T-cell (primary cell): ENCODE results near the gene RGS3. TPM values are rescaled to one million over a fixed set of nuclear protein-coding genes. Genes with fewer than 3 reads are reported as not detected.
"Not testable (repeated sequence)": the region's sequence is repeated elsewhere in the genome, so short reads cannot be mapped to it uniquely, and the experiment has no call there.

Experiments
- ATAC-seq, 4 experiments: fragments of 200-7000 bp in 3 of 4; fragments of 150-1000 bp in 1 of 4; cut with Tn5 transposase; replicated peaks in 1 of 4; 1 replicate in 3 of 4; 2 replicates in 1 of 4; pipeline ENCODE4 v1.10.0; 2021; ENCODE audit warnings: moderate library complexity in 3 of 4, mild to moderate bottlenecking in 2 of 4, moderate number of reproducible peaks in 1 of 4
- CTCF ChIA-PET, 2 donors: fragments of 300-600 bp; sonication (Branson Sonifier 250); formaldehyde crosslinking; loops; one replicate each; lab custom pipeline; 2022; ENCODE audit warnings: antibody characterized with exemption in 2 of 2; lab: Charles Lee
- POLR2A ChIA-PET, 2 donors: fragments of 300-600 bp; sonication (Branson Sonifier 250); formaldehyde crosslinking; loops; one replicate each; lab custom pipeline; 2022; ENCODE audit warnings: antibody characterized with exemption in 2 of 2; lab: Charles Lee
- DNase-seq, 35 experiments: peaks; one replicate each; pipeline versions ENCODE4 v3.0.0 to v3.0.0-alpha.2; 2013 to 2023
- H3K27ac ChIP-seq: one replicate; pipeline ENCODE4 v1.5.1; 2013; ENCODE audit warnings: low read length
- H3K27me3 ChIP-seq, 2 experiments: replicated peaks in 1 of 2; 1 replicate in 1 of 2; 2 replicates in 1 of 2; pipeline versions ENCODE4 v1.6.1 to v1.7.0; 2013; ENCODE audit warnings: low read length in 1 of 2, mixed read lengths in 1 of 2; ENCODE audit not compliant: control insufficient read depth in 2 of 2, insufficient read depth in 2 of 2; ENCODE audit errors: extremely low read depth in 1 of 2
- H3K36me3 ChIP-seq, 2 donors: 1 replicate in 1 of 2; 2 replicates in 1 of 2; pipeline versions ENCODE4 v1.6.1 to v1.7.0; 2013; ENCODE audit warnings: low read length in 1 of 2; ENCODE audit not compliant: control insufficient read depth in 2 of 2, insufficient read depth in 1 of 2; ENCODE audit errors: extremely low read depth in 1 of 2
- H3K4me1 ChIP-seq, 2 experiments: 1 replicate in 1 of 2; 2 replicates in 1 of 2; pipeline versions ENCODE4 v1.6.1 to v1.7.0; 2013; ENCODE audit warnings: low read length in 2 of 2, mixed read lengths in 1 of 2; ENCODE audit not compliant: insufficient read depth in 2 of 2, control insufficient read depth in 1 of 2; ENCODE audit errors: extremely low read depth in 1 of 2
- H3K4me3 ChIP-seq, 2 donors: 1 replicate in 1 of 2; 2 replicates in 1 of 2; pipeline versions ENCODE4 v1.5.1 to v1.7.0; 2013; ENCODE audit warnings: mild to moderate bottlenecking in 2 of 2, low read length in 1 of 2, moderate library complexity in 1 of 2; ENCODE audit not compliant: control insufficient read depth in 1 of 2; ENCODE audit errors: extremely low read depth in 1 of 2
- H3K9me3 ChIP-seq: 2 replicates; pipeline ENCODE4 v1.7.0; 2013
- H3K27ac Mint-ChIP-seq, 2 donors: one replicate each; pipeline ENCODE4 v1.8.0; 2020 to 2021; ENCODE audit warnings: mild to moderate bottlenecking in 2 of 2, mixed read lengths in 2 of 2
- H3K27me3 Mint-ChIP-seq, 2 donors: one replicate each; pipeline ENCODE4 v1.8.0; 2021 to 2022; ENCODE audit warnings: mixed read lengths in 2 of 2
- H3K36me3 Mint-ChIP-seq: one replicate; pipeline ENCODE4 v1.8.0; 2021; ENCODE audit warnings: mixed read lengths
- H3K4me1 Mint-ChIP-seq, 3 donors: one replicate each; pipeline ENCODE4 v1.8.0; 2020 to 2022; ENCODE audit warnings: mixed read lengths in 3 of 3, mild to moderate bottlenecking in 1 of 3
- H3K4me3 Mint-ChIP-seq, 3 donors: one replicate each; pipeline ENCODE4 v1.8.0; 2020 to 2022; ENCODE audit warnings: mild to moderate bottlenecking in 3 of 3, mixed read lengths in 3 of 3, moderate library complexity in 3 of 3
- H3K9me3 Mint-ChIP-seq, 3 donors: one replicate each; pipeline ENCODE4 v1.8.0; 2020 to 2022; ENCODE audit warnings: mixed read lengths in 3 of 3
- WGBS: methylation state at CpG from one replicate; pipeline ENCODE4 v1.1.5; 2013; ENCODE audit warnings: missing lambda C conversion rate; ENCODE audit not compliant: insufficient coverage; 5-methylcytosine and 5-hydroxymethylcytosine counted together
- total RNA-seq, 35 experiments: library from RNA in 6 of 35; stranded (reverse) in 6 of 35; fragments of 120-200 nt in 1 of 35; gene quantifications; one replicate each; pipeline versions ENCODE4 v1.2.1 to v1.2.4 and lab custom pipeline; 2013 to 2026

Gene RGS3
- total RNA-seq, 5 donors from 2014 or later (not counting 1 experiment from before 2014, with no cell fraction given), result 15.9 to 36.5 (median 24.9) TPM

GRCh38 chr9:113427629-113428028, 35.9 kb upstream of the RGS3 start:
- 100% methylated on average over 1 of the region's 2 CpGs for WGBS
- ATAC-seq, result no peak
- no peak overlapping the region for H3K27ac Mint-ChIP-seq
- DNase-seq, result no peak
- ChIA-PET CTCF (interaction anchor here (0.7 to 1.1 kb wide), 2 partner anchors 89 to 1244 kb away, joined by 3 to 4 read pairs; no protein-coding TSS in a partner anchor), POLR2A (no interaction called here)
- no peak overlapping the region for H3K4me3 Mint-ChIP-seq
- Histone ChIP-seq H3K4me3 (no peak overlapping the region), H3K4me1 (no peaks in the 10 kb centered on the region), H3K36me3 (no peaks in the 10 kb centered on the region), H3K9me3 (no peaks in the 10 kb centered on the region), H3K27me3 (no peaks in the 10 kb centered on the region), H3K27ac (no peak overlapping the region)
- no peaks in the 10 kb centered on the region for H3K36me3 Mint-ChIP-seq
- no peaks in the 10 kb centered on the region for H3K9me3 Mint-ChIP-seq
- H3K27me3 Mint-ChIP-seq, result peaks cover 8 to 9% of the 10 kb centered on the region in 2 donors
- H3K4me1 Mint-ChIP-seq, result no peaks in the 10 kb centered on the region

GRCh38 chr9:113428062-113428615, 35.4 kb upstream of the RGS3 start:
- ChIA-PET POLR2A (no interaction called here), CTCF (interaction anchor here (0.7 to 1.1 kb wide), 2 partner anchors 89 to 1244 kb away, joined by 3 to 4 read pairs; no protein-coding TSS in a partner anchor)
- DNase-seq (no peak), ATAC-seq (no peak)
- H3K27ac ChIP-seq, result no peak overlapping the region
- no peak overlapping the region for H3K4me3 ChIP-seq
- H3K4me1 ChIP-seq, result no peaks in the 10 kb centered on the region
- H3K27me3 ChIP-seq, result no peaks in the 10 kb centered on the region
- no CpG with 5 or more reads among the region's 1 CpG for WGBS
- Mint-ChIP-seq H3K27ac (no peak overlapping the region), H3K36me3 (no peaks in the 10 kb centered on the region), H3K9me3 (no peaks in the 10 kb centered on the region), H3K27me3 (peaks cover 8 to 9% of the 10 kb centered on the region in 2 donors), H3K4me1 (no peaks in the 10 kb centered on the region), H3K4me3 (no peak overlapping the region)
- H3K36me3 ChIP-seq, result no peaks in the 10 kb centered on the region
- no peaks in the 10 kb centered on the region for H3K9me3 ChIP-seq

DNA sequence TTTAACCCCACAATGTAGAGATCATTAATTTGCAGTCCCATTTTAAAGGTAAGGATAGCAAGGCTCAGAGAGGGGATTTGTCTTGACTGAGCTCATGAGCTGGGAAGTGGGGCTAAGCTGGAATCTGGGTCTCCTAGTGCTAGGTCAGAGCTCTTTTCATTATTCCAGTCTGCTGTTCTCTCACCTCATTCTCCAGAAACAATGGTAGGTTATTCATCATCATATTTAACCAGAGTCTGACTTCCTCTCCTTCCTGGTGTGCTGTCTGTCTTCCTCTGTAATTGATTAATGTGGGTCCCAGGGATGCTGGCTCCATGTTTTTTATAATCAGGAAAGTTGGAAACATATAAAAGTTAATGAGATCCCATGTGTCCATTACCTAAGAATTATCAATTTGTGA, 32.3 kb upstream of the RGS3 start:
- Histone ChIP-seq H3K27ac (no peak overlapping the region), H3K9me3 (no peaks in the 10 kb centered on the region), H3K36me3 (no peaks in the 10 kb centered on the region), H3K4me3 (no peak overlapping the region), H3K27me3 (no peaks in the 10 kb centered on the region), H3K4me1 (no peaks in the 10 kb centered on the region)
- H3K27ac Mint-ChIP-seq, result no peak overlapping the region
- no peak overlapping the region for H3K4me3 Mint-ChIP-seq
- no peak for DNase-seq
- no peaks in the 10 kb centered on the region for H3K36me3 Mint-ChIP-seq
- CTCF ChIA-PET, result interaction anchor here in 1 of 2 donors (0.5 kb wide), 1 partner anchor 26 kb away, joined by 3 read pairs; no protein-coding TSS in a partner anchor
- H3K27me3 Mint-ChIP-seq, result peaks cover 0 to 4% of the 10 kb centered on the region in 2 donors
- no peak for ATAC-seq
- H3K4me1 Mint-ChIP-seq, result no peaks in the 10 kb centered on the region
- no peaks in the 10 kb centered on the region for H3K9me3 Mint-ChIP-seq
- POLR2A ChIA-PET, result no interaction called here

DNA sequence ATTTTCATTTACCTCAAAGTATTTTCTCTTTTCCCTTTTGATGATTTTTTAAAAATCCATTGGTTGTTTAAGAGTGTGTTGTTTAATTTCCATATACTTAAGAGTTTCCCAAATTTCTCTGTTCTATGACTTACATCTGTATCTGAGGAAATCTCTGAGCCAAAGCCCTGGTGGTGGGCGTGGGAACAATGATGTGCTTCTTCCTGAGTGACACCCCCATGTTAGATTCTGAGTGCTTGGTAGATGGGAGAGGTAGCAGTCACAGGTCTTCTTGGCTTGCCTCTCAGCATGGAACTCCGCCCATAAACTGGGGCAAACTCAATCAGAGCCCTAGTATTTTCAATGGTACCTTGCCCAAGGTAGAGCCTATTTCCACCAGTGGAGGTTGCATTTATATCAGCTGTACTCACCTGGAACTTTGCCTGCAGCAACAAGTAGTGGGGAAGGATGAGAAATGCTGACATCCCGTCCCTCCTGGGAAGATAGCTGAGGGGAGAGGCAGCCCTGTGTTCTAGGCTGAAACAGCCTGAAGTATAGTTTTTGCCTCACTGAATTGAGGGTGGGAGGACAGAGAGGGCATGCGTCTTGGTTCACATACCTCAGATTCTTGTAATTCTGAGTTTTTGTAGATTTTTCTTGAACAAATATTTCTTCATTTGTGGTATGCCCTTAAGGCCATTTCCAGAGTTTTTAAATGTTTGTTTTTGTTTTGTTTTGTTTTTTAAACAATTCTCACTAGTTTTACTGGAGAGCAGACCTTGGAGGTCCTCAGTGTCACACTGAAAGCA, 26.6 kb upstream of the RGS3 start:
- Histone ChIP-seq H3K9me3 (no peaks in the 10 kb centered on the region), H3K4me1 (no peaks in the 10 kb centered on the region), H3K27ac (no peak overlapping the region), H3K36me3 (no peaks in the 10 kb centered on the region), H3K27me3 (no peaks in the 10 kb centered on the region), H3K4me3 (no peak overlapping the region)
- WGBS, result 69% methylated on average over 3 of the region's 4 CpGs
- ChIA-PET POLR2A (interaction anchor here in 1 of 2 donors (0.6 kb wide), 1 partner anchor 33 kb away, joined by 9 read pairs; no protein-coding TSS in a partner anchor), CTCF (no interaction called here)
- no peak overlapping the region for H3K27ac Mint-ChIP-seq
- H3K9me3 Mint-ChIP-seq, result no peaks in the 10 kb centered on the region
- H3K36me3 Mint-ChIP-seq, result no peaks in the 10 kb centered on the region
- ATAC-seq (no peak), DNase-seq (no peak)
- H3K4me3 Mint-ChIP-seq, result no peak overlapping the region
- peaks cover 0 to 3% of the 10 kb centered on the region in 2 donors for H3K27me3 Mint-ChIP-seq
- no peaks in the 10 kb centered on the region for H3K4me1 Mint-ChIP-seq

DNA sequence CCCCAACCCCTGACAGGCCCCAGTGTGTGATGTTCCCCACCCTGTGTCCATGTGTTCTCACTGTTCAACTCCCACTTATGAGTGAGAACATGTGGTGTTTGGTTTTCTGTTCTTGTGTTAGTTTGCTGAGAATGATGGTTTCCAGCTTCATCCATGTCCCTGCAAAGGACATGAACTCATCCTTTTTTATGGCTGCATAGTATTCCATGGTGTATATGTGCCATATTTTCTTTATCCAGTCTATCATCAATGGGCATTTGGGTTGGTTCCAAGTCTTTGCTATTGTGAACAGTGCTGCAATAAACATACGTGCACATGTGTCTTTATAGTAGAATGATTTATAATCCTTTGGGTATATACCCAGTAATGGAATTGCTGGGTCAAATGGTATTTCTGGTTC, 25.8 kb upstream of the RGS3 start:
- H3K27me3 ChIP-seq, H3K4me1 ChIP-seq, H3K9me3 Mint-ChIP-seq, H3K36me3 Mint-ChIP-seq, H3K27ac Mint-ChIP-seq, H3K4me3 ChIP-seq, H3K36me3 ChIP-seq, ATAC-seq, H3K27me3 Mint-ChIP-seq, CTCF ChIA-PET, H3K4me3 Mint-ChIP-seq, H3K9me3 ChIP-seq, POLR2A ChIA-PET, H3K27ac ChIP-seq, H3K4me1 Mint-ChIP-seq, DNase-seq: not testable (repeated sequence)
- no CpG with 5 or more reads among the region's 1 CpG for WGBS

DNA sequence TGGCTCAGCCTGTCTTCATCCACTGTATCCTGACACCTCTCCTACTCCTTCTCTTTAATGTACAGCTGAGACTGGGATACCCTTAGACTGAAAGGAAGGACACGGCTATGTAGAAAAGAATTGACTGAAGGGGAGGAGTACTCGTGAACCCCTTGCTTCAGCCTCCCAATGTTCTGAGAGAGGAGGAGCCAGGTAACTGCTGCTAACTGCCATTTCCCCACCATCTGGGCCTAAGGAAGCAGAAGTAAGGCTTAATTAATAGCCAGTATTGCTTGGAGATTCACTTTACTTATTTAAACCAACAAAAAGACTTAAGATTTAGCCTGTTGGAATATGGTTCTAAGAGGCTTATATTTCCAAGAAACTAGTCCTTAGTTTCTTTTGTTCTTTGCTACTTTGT, 18.8 kb upstream of the RGS3 start:
- Histone ChIP-seq H3K27me3 (peaks cover 0 to 3% of the 10 kb centered on the region in 2 experiments), H3K9me3 (no peaks in the 10 kb centered on the region), H3K36me3 (no peaks in the 10 kb centered on the region), H3K27ac (no peak overlapping the region), H3K4me1 (no peaks in the 10 kb centered on the region), H3K4me3 (no peak overlapping the region)
- ChIA-PET CTCF (interaction anchor here (0.8 to 2.5 kb wide), 6 partner anchors 134 to 214 kb away, joined by 3 to 29 read pairs (median 11); no protein-coding TSS in a partner anchor), POLR2A (no interaction called here)
- Mint-ChIP-seq H3K9me3 (no peaks in the 10 kb centered on the region), H3K36me3 (no peaks in the 10 kb centered on the region), H3K27me3 (no peaks in the 10 kb centered on the region), H3K4me1 (peaks cover 0 to 5% (median 2%) of the 10 kb centered on the region in 3 donors), H3K4me3 (no peak overlapping the region), H3K27ac (no peak overlapping the region)
- no CpG with 5 or more reads among the region's 2 CpGs for WGBS
- DNase-seq (no peak), ATAC-seq (no peak)
